ENCODE measurements around the gene ZNF268. TPM values are rescaled to one million over a fixed set of nuclear protein-coding genes. Genes with fewer than 3 reads are reported as not detected.

ZNF268 gene
- total and polyA plus RNA-seq, 2 of the 8 experiments (the other 6 are each of a cell fraction or from before 2014, with no cell fraction given), result 6.3 to 22.3 TPM

DNA sequence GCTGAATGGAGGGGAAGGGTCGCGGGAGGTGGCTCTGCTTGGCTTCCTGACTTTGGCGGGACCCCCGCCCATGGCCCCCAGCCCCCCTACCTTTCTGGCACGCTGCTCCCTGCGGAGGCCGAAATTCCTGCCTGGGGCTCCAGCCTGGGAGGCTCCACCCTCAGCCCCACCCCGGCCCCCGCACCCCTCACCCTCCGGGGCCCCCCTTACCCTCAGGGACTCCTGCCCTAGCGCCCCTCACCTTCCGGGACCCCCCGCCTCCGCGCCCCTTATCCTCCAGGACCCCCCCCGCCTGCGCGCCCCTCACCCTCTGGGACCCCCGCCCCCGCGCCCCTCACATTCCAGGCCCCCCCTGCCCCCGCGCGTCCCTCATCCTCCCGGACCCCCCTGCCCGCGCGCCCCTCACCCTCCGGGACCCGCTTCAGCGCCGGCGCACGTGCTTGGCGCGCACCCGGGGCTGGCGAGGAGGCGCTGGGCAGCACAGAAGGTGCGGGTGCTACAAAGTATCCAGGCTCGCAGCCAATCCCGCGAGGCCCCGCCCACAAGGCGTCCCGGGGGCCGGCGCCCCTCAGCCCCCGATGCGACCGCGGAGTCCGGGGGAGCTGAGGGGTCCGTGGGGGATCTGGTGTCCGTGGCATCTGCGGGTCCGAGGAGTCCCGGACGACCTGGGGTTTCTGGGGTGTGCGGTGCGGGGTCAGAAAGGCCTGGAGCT lies 54.3 kb downstream of the ZNF268 start, which contains the start of gene ANHX:
Gene ANHX (minus strand): TSS at position 477 of the 712 bp plus-strand sequence. CDS start 1,521 bp downstream, outside the sequence.
- Histone ChIP-seq H3K27ac (ENCODE audit: low read depth, low read length) (no peak within 1 kb of the TSS), H2BK20ac (ENCODE audit: low read length) (no peak within 1 kb of the TSS), H3K23me2 (ENCODE audit: low read depth, low read length) (no peaks in the 10 kb centered on the region), H2BK15ac (ENCODE audit: low read length) (no peak within 1 kb of the TSS), H3K27me3 (replicated peaks in 1 of 4; ENCODE audit: control insufficient read depth in 3 of 4, extremely low read depth in 1 of 4, insufficient read depth in 3 of 4, low read length in 3 of 4) (no peaks in the 10 kb centered on the region), H3K56ac (replicated peaks; ENCODE audit: insufficient read length, low read depth, low read length) (no peak within 1 kb of the TSS), H3K9me3 (ENCODE audit: insufficient read depth in 2 of 2, low read depth in 1 of 2, low read length in 1 of 2) (peaks cover 69 to 93% of the 10 kb centered on the region in 2 experiments), H3K79me2 (ENCODE audit: control insufficient read depth in 1 of 2, insufficient read depth in 2 of 2, low read length in 2 of 2) (no peaks in the 10 kb centered on the region), H4K20me1 (replicated peaks in 1 of 2; ENCODE audit: control insufficient read depth in 1 of 2, insufficient read depth in 2 of 2, low read length in 2 of 2) (no peaks in the 10 kb centered on the region), H3K18ac (ENCODE audit: extremely low read depth, low read length) (no peak within 1 kb of the TSS), H2AK5ac (ENCODE audit: low read depth, low read length) (no peak within 1 kb of the TSS), H3K4me2 (ENCODE audit: insufficient read depth in 1 of 2, low read depth in 2 of 2, low read length in 2 of 2) (no peak within 1 kb of the TSS), H4K8ac (ENCODE audit: extremely low read depth, insufficient read depth, low read length) (no peak within 1 kb of the TSS), H3K9ac (replicated peaks in 1 of 4; ENCODE audit: extremely low read depth in 1 of 4, low read depth in 3 of 4, low read length in 3 of 4) (no peak within 1 kb of the TSS), H3K4me1 (replicated peaks in 1 of 4; ENCODE audit: control insufficient read depth in 3 of 4, insufficient read depth in 4 of 4, low read length in 3 of 4) (no peaks in the 10 kb centered on the region), H3K14ac (ENCODE audit: insufficient read length) (no peak within 1 kb of the TSS), H3K36me3 (ENCODE audit: control insufficient read depth in 2 of 4, insufficient read depth in 4 of 4, low read length in 3 of 4) (no peaks in the 10 kb centered on the region; a peak in 2 of 8 replicates), H2BK12ac (ENCODE audit: low read depth, low read length) (no peak within 1 kb of the TSS), H2BK120ac (replicated peaks; ENCODE audit: low read depth, low read length) (no peak within 1 kb of the TSS), H3K79me1 (ENCODE audit: low read depth, low read length) (no peaks in the 10 kb centered on the region), H3K23ac (ENCODE audit: insufficient read length) (no peak within 1 kb of the TSS), H2BK5ac (ENCODE audit: low read depth, low read length) (no peak within 1 kb of the TSS), H4K5ac (ENCODE audit: insufficient read length, low read depth, low read length) (no peak within 1 kb of the TSS), H4K91ac (replicated peaks; ENCODE audit: insufficient read length, low read length) (no peak within 1 kb of the TSS), H3K4ac (replicated peaks; ENCODE audit: insufficient read length, low read depth, low read length) (no peak within 1 kb of the TSS), H2AFZ (ENCODE audit: low read length) (no peak within 1 kb of the TSS), H3K4me3 (ENCODE audit: extremely low read depth in 1 of 4, insufficient read depth in 2 of 4, low read depth in 3 of 4, low read length in 4 of 4) (no peak within 1 kb of the TSS)
- ChIA-PET POLR2A (ENCODE audit: partially characterized antibody) (no interaction called here), CTCF (ENCODE audit: partially characterized antibody) (no interaction called here)
- DNase-seq (ENCODE audit: low read depth in 1 of 2, low spot score in 2 of 2) (no peak), FAIRE-seq (no peak)
- 93% methylated on average over 3 of the region's 61 CpGs; no CpG with 5 or more reads in 1 of the 2 experiments for WGBS, 2 experiments (ENCODE audit: extremely low coverage in 1 of 2, insufficient coverage in 1 of 2, insufficient read length in 1 of 2, insufficient replicate concordance in 2 of 2, low coverage in 1 of 2, low lambda C conversion rate in 2 of 2, missing lambda C conversion rate in 1 of 2)
- TF ChIP-seq BACH1 (IDR thresholded peaks at IDR 0.05; ENCODE audit: low read length) (no peak), SRF (IDR thresholded peaks at IDR 0.05; ENCODE audit: low read depth, low read length) (no peak), SP2 (IDR thresholded peaks at IDR 0.05; ENCODE audit: low read length) (no peak), CHD1 (IDR thresholded peaks at IDR 0.05; ENCODE audit: low read depth, low read length) (no peak), KDM5A (IDR thresholded peaks at IDR 0.05; ENCODE audit: low read length) (no peak), CTBP2 (IDR thresholded peaks at IDR 0.05; ENCODE audit: borderline replicate concordance, insufficient read depth, insufficient read length, low read length) (no peak), POLR2A (IDR thresholded peaks at IDR 0.05; ENCODE audit: control extremely low read depth in 1 of 2, low read depth in 2 of 2, low read length in 2 of 2) (no peak)
- TF ChIP-seq, protein P1, sequence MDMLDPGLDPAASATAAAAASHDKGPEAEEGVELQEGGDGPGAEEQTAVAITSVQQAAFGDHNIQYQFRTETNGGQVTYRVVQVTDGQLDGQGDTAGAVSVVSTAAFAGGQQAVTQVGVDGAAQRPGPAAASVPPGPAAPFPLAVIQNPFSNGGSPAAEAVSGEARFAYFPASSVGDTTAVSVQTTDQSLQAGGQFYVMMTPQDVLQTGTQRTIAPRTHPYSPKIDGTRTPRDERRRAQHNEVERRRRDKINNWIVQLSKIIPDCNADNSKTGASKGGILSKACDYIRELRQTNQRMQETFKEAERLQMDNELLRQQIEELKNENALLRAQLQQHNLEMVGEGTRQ (IDR thresholded peaks at IDR 0.05; ENCODE audit: low read length), result no peak
- TF ChIP-seq, protein P2, sequence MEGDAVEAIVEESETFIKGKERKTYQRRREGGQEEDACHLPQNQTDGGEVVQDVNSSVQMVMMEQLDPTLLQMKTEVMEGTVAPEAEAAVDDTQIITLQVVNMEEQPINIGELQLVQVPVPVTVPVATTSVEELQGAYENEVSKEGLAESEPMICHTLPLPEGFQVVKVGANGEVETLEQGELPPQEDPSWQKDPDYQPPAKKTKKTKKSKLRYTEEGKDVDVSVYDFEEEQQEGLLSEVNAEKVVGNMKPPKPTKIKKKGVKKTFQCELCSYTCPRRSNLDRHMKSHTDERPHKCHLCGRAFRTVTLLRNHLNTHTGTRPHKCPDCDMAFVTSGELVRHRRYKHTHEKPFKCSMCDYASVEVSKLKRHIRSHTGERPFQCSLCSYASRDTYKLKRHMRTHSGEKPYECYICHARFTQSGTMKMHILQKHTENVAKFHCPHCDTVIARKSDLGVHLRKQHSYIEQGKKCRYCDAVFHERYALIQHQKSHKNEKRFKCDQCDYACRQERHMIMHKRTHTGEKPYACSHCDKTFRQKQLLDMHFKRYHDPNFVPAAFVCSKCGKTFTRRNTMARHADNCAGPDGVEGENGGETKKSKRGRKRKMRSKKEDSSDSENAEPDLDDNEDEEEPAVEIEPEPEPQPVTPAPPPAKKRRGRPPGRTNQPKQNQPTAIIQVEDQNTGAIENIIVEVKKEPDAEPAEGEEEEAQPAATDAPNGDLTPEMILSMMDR (IDR thresholded peaks at IDR 0.05; ENCODE audit: control extremely low read depth in 1 of 3, insufficient read depth in 1 of 3, low read depth in 1 of 3, low read length in 3 of 3), result no peak
- TF ChIP-seq, protein P3, sequence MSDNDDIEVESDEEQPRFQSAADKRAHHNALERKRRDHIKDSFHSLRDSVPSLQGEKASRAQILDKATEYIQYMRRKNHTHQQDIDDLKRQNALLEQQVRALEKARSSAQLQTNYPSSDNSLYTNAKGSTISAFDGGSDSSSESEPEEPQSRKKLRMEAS (IDR thresholded peaks at IDR 0.05), result no peak

Measured in H1 (cell line).